Activated gamma-delta T cell treated with Interleukin-2 at 50 U/mL for 16 hours (primary cell): ENCODE results near the gene ANXA5.
"Not testable (repeated sequence)": the region's sequence is repeated elsewhere in the genome, so short reads cannot be mapped to it uniquely, and the experiment has no call there.

Experiments used
- DNase-seq: peaks from one replicate; pipeline ENCODE4 v3.0.0-alpha.2; 2020

The ANXA5 gene

DNA sequence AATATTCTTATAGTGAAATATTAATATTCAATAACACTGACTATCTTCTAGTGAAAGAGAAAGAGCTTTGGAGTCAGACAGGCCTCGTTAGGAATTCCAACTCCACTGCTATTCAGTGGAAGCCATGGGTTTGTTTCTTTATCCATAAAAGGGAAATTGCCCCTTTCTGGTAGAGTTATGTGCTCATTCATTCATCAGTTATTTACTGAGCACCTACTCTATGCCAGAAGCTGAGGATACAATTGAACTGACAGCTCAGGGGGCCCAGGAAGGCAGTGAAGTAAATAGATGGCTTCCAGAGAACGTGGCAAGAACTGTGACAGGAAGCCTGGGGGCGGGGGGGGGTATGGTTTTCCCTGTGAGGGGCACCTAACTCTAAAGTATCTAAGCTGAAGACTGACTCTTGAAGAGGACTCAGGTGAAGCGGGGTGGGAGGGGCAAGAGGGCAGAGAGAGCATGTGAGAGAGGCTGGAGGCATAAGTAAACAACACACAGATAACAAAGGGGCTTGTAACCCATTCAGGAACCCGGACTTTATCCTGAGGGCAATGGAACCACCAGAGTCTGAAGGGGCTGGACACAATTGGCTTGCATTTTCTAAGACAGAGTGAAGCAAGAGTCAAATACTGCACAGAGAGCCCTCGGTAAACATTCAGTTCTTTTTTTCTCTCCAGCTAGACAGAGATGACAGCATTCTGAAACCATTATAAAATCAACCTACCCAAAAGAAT lies 20.3 kb downstream of the ANXA5 start:
- DNase-seq: no peak

DNA sequence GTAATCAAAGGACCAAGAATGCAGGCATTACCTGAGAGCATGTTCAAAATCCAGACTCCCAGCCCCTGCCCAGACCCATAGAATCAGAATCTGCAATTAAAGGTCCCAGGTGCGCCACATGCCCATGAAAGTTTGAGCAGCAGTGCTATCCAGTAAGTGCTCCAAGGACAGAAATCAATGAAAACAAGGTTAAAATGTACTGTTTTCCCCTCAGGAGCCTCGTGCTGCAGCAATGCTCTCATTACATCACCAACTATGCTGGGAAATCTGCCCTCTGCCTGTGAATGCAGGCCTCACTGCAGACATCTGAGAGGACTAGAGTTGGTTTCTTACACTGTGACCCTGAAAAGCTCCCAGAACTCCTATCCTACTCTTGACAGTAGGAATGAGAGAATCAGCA lies 21.1 kb downstream of the ANXA5 start:
- no peak for DNase-seq

DNA sequence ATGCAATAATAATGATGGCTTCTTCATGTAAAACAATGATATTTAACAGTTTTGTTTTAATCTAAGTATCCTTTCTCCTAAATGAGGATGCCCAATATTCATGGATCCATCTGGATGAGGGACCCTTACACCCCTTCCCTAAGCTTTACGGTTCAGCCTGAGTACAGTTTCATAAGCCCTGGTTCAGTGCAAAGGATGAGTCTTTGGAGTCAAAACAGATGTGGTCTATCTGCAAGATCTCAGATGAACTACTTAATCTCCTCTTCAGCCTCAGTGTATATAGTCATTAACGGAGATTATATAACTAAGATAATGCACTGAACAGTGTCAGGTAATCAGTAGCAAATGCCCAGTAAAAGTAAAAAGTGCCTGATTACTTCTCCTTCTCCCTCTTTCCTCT lies 22.1 kb downstream of the ANXA5 start:
- DNase-seq: no peak

DNA sequence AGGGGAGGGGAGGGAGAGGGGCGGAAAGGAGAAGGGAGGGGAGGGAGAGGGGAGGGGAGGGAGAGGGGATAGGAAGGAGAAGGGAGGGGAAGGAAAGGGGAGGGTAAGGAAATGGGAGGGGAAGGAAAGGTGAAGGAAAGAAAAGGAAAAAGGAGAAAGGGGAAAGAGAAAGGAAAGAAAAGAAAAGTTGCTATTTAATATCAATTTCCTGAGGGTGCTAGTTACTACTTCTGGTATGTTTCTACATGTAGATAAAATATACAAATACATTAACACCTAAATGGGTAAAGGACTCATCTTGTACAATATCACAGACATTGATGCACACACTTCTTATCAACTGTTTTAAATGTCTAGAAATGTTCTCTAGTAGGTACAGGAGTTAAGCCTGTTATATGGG lies 22.6 kb downstream of the ANXA5 start:
- no peak for DNase-seq

DNA sequence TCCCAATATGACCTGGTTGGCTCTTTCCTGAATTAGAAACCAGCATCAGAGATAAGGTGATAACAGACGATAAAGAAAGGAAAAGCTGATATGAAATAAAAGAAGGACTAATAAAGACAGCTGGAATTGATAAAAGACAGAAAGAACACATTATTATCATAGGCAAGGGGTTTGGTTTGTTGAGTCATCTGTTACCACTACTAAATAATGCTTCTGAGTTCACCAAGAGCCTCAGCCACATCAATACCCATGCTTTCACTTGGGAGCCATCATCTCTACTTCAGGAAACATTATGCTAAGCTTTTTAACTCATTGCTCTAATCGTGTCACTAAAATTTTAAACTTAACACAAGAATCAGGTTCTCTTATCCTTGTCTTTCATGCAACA lies 27.6 kb downstream of the ANXA5 start:
- DNase-seq: no peak

DNA sequence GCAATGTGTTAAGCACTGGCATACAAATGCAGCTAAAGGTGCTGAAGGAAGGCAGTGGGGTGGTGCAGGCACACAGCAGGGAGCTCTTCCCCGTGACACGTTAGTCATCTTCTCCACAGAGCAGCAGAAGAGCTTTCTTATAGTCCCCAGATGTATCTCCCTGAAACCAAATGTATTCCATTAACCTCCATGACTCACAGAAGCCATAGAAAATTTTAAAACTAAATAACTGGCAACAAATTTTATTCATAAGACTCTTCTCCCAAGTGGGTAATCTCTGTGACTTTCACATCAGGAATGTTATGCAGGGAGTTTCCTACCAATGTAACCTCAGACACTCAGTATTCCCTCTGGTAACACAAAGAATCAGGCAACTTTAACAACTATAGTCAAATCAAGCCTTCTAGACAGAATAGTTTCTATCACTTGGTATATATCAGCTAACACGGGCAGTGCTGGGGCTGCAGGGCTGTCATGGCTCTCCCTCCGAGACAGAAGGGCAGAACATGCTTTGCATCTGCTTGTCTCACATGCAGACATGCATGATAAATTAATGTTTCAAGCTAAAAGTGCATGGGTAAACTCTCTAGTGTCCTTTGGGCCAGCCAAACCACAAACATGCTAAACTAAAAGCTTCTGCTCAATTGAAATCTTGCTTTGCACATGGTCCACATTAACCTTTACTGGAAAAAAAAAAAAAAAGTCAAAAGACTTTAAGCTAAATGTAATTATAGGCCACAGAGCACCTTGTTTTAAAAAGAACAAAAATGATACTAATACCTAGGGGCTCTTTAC lies 28.2 kb downstream of the ANXA5 start:
- DNase-seq: no peak

DNA sequence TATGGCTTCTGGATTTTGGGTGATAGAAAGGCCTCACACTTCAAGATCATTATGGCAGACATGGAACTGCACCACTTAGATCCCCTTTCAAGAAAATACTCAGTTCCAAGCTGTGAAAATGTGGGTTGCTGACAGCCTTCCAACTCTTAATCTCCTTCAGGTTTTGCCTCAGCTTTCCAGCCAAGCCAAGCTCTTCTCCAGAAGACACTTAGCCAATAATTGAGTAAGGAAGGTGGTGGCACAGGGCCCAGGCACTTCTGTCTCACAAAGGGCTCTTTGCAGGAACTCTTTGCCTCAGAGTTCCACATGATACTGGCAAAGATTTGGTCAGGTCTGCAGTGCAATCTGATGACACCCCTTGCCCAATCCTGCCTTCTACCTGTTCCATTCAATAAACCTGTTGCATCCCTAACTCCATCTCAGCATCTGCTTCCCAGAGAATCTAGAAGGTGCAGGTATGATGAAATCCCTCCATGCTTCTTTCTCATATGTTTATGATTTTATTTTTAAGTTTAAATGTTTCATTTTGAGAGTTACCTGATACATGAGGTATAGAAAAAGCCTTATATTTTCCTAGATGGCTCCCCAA lies 30.6 kb downstream of the ANXA5 start:
- DNase-seq: no peak

DNA sequence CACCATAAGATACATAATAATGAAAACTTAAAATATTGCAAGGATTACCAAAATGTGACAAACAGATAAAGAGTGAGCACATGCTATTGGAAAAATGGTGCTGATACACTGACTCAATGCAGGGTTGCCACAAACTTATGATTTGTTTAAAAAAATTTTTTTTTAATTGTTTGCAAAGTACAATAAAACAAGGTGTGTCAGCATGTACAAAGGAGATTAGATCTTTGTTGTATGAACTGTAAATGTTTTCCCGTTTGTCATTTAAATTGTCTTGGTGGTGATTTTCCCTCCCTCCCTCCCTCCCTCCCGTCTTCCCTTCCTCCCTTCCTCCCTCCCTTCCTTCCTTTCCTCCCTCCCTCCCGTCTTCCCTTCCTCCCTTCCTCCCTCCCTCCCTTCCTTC lies 31.4 kb downstream of the ANXA5 start:
- DNase-seq: no peak

DNA sequence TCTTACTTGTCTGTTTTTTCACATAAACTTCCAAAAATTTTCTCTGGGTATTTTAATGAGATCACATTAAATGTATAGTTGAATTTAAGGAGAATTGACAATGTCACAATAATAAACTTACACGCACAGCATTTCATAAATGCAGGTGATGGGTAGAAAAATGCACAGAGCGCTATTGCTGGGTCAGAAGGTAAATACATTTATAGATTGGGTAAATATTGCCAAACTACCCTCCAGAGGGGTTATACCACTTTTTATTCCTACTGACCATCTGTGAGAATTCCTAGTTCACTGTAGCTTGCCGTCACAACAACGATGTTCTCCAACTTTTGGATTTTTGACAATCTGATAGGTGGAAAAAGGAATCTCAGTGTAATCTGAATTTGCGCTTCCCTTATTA lies 34.6 kb downstream of the ANXA5 start:
- DNase-seq: no peak

DNA sequence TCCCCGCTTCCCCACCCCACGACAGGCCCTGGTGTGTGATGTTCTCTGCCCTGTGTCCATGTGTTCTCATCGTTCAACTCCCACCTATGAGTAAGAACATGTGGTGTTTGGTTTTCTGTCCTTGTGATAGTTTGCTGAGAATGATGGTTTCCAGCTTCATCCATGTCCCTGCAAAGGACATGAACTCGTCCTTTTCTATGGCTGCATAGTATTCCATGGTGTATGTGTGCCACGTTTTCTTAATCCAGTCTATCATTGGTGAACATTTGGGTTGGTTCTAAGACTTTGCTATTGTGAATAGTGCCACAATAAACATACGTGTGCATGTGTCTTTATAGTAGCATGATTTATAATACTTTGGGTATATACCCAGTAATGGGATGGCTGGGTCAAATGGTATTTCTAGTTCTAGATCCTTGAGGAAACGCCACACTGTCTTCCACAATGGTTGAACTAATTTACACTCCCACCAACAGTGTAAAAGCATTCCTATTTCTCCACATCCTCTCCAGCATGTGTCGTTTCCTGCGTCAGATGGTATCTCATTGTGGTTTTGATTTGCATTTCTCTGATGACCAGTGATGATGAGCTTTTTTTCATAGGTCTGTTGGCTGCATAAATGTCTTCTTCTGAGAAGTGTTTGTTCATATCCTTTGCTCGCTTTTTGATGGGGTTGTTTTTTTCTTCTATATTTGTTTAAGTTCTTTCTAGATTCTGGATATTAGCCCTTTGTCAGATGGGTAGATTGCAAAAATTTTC lies 36.4 kb downstream of the ANXA5 start:
- not testable (repeated sequence) for DNase-seq

DNA sequence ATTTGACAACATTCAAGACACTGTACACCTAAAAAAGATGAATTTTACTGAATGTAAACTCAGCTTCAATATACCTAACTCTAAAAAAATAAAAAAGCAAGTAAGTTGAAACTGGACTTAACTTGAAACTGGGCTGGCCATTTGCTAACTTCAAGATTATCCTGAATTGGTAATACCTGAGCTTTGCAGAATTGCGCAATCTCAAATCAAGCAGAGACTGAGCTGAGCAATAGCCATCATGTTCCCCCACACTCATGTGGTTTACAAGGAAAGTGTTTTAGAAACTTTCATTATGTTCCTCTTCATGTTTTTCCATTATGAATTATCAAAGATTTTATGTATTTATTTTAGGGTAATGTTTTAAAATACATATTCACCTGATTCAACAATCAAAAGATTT lies 38.7 kb downstream of the ANXA5 start:
- DNase-seq: no peak

DNA sequence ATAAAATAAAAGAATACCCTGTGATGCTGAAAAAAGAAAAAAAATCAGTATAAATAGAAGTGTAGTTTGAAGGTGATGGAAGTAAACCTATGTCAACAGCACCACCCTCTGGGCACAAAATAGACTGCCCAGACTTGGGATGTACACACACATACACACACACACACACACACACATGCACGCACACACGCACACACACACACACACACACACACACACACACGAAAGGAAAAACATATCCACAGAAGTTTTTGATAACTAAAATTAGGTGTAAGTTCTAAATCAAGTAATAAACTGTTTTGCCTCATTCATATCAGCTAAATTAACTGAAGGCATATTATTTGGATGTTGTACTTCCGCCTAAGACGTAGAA lies 40.5 kb downstream of the ANXA5 start:
- DNase-seq: no peak

DNA sequence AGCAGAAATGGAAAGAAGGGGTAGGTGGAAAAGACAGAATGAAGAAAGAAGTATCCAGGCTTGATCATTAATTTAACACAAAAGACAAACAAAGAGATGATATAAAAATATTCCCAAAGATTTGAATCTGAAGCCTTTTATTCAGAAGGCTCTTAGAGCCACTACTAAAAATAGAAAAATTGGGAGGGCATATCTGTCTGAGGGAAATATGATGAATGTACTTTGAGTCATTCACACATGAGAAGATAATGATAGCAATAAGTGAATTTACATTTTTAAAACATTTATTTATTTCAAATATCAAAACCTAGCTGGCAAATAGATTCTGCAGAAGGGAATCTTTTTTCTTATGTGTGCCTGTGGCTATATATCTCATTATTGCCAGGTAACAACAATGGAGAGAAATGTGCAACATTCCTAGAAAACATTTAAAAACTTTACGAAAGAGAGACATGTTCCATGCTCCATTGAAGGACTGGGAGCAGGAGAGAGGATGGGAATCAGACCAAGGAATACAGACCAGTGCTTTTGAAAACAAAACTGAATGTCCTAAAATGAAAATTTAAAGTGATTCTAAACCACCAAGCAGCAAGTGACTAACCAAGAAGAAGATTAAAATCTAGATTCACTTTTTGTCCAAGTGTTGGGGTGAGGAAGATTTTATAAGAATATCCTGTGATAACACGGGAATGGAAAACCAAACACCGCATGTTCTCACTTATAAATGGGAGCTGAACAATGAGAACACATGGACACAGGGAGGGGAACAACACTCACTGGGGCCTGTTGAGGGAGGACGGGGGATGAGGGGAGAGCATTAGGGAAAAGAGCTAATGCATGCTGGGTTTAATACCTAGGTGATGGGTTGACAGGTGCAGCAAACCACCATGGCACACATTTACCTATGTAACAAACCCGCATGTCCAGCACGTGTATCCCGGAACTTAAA lies 41.2 kb downstream of the ANXA5 start:
- no peak for DNase-seq

DNA sequence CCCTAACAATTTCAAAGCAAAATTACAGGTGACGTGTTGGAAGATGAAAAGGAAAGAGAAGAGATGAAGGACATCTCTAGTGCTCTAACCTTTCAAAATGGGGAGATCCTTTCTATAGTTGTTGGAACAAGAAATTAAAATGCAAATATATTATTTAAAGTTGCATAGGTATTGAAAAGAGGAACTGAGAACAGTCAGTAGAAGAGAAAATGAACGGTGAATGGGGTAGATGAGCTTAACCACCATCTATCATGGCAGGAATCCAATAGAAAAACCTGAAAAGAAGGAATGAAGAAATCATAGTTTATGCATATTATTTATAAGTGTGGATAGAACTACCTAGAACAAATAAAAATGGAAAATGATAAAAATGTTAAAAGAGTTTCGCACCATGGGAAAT lies 42.0 kb downstream of the ANXA5 start:
- no peak for DNase-seq

DNA sequence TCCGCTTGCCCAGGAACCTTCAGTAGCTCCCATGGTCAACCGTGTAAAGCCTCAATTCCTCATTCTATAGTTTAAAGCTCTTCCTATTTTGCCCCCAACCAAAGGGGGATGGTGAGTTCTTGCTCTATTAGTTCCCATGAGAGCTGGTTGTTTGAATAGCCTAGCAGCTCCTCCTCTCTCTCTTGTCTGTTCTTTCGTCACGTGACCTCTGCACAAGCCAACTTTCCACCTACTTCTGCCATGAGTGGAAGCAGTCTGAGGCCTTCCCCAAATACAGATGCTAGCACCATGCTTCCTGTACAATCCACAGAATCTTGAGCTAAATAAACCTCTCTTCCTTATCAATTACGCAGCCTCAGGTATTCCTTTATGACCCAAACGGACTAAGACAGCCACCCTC lies 42.8 kb downstream of the ANXA5 start:
- DNase-seq: no peak

DNA sequence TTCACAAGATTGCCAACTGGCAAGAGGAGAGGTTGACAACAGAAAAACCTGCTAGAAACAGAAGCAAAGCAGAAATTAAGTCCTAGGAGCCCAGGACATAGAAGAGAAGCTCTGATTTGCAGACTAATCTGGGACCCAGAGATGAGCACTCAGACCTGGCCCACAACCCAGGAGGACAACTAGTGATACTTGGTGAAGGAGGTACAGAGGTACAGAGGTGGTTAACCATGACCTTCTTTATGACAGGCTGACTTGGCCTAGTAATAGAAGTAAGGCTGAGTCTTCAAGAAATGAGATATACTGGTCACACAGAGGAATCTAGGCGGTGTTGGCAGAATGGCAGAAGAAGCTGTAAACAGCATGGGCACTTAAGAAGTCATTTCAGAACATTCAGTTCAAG lies 43.6 kb downstream of the ANXA5 start:
- DNase-seq: no peak

DNA sequence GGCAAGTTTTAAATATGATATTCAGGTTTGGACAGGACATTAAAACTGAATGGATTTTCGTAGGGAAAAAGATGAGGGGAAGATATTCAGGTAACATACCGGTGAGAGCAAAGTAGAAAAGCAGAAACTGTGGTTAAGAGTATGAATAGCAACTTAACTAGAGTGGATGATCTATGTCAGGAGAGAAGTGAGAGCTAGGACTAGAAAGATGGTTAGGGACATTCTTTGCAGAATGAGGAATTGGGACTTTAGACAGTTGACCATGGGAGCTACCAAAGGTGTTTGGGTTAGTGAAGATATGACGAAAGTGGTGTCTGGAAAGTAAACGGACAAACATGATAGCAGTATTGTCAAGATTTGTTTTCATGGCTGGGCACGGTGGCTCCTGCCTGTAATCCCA lies 45.2 kb downstream of the ANXA5 start:
- DNase-seq: no peak

DNA sequence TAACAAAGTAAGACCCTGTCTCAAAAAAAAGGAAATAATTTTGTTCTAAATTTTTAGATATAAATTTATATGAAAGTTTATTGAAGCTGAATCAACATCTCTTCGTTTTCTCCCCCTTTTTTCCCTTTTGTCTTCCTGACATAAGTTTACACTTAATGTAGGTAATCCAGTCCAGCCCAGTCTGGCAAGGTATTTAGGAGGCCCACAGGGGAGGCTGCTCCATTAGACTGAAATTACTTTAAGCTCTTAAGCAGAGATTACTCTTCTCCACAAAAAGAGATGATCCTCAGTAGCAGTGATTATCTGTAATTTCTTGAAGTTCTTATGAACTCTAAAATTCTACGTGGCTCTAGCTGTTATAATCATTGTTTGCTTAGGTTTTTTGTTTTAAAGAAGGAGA lies 46.0 kb downstream of the ANXA5 start:
- DNase-seq: no peak

DNA sequence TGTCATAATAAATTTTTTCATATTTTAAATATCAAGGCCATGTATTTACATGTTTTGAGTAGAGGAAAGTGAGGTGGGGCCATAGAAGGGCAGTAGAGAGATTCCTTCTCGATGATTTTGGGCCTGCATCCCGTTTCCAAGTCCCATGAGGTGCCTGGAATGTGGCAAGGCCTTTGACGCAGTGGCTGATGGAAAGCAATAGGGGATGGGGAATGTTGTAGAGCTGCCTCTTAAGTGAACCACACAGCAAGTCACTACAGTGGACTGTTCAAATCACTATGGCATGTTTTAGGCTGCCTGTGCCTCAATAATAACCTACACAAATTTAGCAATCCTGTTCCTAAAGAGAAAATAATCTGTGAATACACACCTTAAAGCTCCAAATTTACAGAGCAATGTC lies 48.3 kb downstream of the ANXA5 start:
- DNase-seq: no peak

DNA sequence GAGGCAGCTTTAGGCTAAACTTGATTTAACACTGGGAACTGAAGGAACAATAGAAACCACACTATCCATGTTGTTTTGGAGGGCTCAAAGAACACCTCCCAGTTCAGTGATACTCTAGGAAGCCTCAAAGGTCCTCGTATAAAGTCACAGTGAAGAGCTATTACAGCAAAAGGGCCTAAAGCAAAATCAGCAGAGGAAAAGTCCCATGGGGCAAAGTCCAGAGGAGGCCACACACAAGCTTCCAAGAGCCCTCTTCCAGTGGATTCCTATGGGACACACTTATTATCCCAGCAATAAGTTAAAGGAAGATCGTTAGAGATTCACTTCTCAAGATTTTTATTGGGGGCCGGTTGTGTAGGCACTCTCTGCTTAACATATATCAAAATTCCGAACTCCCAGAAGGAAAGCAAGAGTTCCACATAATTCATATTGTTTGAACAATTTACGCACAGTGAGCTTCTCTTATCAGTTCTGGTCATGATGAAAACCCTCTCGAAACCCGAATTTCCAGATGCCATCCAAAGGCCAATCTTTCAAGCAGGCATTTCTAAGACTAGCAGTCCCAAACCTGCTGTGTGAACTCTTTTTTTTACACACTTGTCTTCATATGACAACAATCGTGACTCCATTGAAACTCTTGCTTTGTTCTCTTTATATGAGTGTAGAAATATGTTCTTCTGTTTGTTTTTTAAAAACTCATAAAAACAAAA lies 53.7 kb downstream of the ANXA5 start:
- no peak for DNase-seq

DNA sequence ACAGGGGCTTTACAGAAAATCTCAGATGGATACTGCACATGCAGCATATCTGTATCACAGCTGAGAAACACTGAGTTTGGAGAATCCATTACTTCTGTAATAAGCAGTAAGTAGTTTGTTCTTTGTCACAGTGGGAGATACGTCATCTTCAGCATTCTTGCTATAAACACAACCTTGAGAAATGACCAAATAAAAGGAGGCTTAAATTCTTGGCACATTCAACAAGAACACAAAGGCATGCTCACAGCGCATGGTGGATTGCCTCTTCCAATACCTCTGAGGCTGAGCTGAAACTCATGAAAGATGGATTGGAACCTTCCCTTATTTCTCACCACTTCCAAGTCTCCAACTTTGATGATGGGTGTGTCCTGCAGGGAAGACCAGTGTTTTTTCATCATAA lies 54.5 kb downstream of the ANXA5 start:
- DNase-seq: no peak

DNA sequence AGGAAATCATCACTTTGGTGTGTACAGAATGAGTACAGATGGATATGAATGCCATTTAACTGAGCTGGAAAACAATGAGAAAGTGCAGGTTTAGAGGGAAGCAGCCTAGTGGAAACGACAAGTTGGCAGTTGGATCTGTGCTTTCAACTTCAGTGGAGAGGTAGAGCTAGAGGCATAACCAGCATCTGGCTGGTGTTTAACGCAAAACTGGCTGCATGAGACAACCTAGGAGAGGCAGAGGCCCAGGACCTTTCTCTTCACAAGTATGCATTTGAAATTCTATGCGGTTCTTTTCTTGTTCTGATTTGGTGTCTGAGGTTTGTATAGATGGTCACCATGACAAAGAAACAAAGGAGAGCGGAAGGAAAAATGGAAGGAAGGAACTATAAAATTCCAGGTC lies 63.1 kb downstream of the ANXA5 start:
- DNase-seq: no peak
